ENCODE data around the gene FOXK2.

Gene FOXK2

DNA sequence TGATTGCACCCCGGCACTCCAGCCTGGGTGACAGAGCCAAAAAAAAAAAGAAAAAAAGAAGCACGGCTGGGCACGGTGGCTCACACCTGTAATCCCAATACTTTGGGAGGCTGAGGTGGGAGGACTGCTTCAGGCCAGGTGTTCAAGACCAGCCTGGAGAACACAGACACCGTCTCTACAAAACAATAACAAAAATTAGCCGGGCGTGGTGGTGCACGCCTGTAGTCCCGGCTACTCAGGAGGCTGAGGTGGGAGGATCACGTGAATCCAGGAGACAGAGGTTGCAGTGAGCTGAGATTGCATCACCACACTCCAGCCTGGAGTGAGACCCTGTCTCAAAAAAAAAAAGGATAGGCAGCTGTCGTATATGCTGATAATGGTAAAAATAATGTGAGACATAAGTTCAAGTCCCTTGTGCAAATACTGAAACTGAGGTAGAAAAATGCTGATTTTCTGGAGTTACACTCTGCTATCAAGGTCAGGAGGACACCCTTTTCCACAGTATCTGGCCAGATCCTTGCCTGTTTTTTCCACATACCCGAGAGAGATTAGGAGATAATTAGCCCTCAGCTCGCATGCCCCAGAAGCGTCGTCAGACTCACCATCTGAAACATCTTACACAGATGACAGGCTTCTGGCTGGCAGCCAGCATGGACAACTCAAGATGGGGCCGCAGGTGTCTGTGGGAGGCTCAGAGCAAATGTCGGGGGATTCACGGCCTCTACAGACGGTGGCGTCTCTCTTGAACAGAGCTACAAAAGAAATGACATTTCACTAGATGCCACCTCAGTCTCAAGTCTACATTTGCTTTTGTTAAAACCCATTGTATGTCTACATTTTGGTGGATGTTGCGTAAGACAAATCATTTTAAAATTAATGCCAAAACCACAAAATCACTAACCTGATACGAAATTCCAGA, 91.9 kb downstream of the FOXK2 start:
- no peak for FAIRE-seq

- no peak for FAIRE-seq
Measured at GRCh38 chr17:82613283-82614094, 94.0 kb downstream of the FOXK2 start.

- no peak for FAIRE-seq
Measured at GRCh38 chr17:82614095-82614631, 94.6 kb downstream of the FOXK2 start.

DNA sequence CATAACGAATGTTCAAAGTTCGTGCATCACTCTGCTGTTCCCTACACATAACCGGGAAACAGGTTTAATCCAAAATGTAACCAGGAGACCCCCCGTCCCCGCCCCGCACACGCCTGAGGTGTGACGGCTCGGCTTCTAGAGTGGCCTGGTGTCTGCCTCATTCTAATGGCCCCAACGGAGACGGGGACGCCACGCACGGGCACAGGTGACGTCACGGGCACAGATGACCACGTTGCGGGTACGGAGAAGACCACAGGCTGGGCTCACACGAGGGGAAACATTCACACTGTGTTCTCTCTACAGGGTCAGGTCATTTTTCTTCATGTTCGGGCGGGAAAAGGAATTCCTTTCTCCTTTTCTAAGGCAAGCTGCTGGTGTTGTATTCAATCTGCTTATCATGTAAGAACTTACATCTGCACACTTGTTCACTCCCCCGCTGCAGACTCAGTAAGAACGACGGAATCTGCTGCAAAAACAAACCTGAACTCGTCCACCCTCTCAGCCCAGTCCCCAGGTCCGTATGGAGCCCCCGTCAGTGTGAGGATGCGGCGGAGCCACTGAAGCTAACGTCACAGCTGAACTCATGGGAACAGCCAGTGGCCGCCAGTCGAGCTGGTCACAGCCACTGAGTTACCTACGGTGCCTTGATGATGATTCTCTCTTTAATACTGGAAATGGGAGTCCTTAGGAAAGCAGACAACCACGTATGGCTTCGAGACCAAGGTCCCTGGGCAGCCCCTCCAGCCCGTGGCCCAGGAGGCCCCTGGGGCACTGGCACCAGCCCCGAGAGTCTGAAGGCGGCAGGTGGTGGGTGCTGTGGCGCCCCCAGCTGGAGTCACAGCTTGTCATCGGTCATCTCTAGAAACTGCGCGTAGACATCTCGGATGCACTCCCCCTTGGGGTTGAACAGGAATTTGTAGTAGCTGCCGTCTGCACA, 95.8 kb downstream of the FOXK2 start:
- FAIRE-seq, result no peak

GRCh38 chr17:82616021-82616711, 96.6 kb downstream of the FOXK2 start:
- FAIRE-seq, result no peak

GRCh38 chr17:82619211-82619610, 99.7 kb downstream of the FOXK2 start:
- FAIRE-seq, result no peak

- FAIRE-seq, result no peak
Measured at GRCh38 chr17:82619641-82620040, 100.1 kb downstream of the FOXK2 start.

GRCh38 chr17:82623707-82624106, 104.2 kb downstream of the FOXK2 start:
- FAIRE-seq, result no peak

- no peak for FAIRE-seq
Measured at GRCh38 chr17:82627405-82627804, 107.9 kb downstream of the FOXK2 start.

DNA sequence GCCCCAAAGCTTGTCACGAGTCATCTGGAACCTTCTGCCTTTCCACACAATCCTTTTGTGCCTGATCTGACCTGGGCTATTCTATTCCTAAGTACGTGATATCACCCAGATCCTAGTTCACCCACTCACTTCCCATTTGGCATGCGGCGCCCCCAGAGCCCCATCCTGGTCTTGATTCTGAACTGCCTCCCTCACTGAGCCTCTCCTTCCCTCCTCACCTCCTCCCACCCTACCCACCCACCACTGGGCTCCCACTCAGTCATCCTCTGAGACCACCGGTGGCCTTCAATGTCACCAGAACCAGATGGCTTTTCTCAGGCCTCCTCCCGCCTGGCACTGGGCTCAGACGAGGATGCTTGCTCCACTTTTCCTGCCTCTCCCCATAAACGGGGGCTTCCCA, 110.2 kb downstream of the FOXK2 start:
- FAIRE-seq, result no peak

- FAIRE-seq, result no peak
Measured at GRCh38 chr17:82630212-82630611, 110.7 kb downstream of the FOXK2 start.

DNA sequence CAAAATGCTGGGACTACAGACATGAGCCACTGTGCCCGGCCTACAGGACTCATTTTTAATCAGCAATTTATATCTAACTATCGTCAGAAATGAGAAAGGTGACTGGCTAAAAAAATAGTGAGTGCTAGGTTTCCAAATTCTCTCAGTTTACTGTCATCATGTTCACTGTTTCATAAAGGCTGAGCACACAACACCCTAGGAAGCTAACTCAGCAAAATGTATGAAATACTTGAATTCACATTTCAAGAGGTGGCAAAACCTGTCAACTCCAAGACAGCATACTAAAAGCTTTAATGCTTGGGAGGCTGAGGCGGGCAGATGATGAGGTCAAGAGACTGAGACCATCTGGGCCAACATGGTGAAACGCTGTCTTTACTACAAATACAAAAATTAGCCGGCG, 112.0 kb downstream of the FOXK2 start:
- FAIRE-seq, result no peak

DNA sequence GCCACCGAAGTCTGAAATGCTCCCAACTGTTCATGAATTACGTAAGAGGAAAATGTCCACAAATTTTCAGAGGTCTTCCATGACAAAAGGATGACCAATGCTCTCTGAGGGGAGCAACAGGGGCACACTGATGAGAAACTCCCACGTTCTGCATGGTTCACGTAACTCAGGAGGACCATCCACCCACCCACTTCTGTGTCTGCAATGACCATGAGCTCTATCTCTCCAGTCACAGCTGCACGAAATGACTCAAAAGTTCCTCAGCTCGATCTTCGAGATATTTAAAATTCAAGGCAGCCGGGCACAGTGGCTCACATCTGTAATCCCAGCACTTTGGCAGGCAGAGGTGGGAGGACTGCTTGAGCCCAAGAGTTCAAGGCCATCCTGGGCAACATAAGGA, 112.9 kb downstream of the FOXK2 start:
- FAIRE-seq, result no peak

DNA sequence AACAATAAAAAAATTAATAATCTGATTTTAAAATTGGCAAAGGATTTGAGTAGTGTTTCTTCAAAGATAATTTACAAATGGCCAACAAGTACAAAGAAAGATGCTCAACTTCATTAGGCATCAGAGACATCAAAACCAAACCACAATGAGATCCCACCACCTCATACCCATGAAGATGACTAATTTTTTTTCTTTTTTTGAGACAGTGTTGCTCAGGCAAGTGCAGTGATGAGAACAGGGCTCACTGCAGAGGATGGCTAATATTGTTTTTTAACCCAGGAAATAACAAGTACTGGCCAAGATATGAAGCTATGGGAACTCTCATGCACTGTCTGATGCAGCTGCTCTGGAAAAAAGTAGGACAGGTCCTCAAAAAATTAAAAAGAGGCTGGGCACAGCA, 113.8 kb downstream of the FOXK2 start:
- FAIRE-seq, result no peak

DNA sequence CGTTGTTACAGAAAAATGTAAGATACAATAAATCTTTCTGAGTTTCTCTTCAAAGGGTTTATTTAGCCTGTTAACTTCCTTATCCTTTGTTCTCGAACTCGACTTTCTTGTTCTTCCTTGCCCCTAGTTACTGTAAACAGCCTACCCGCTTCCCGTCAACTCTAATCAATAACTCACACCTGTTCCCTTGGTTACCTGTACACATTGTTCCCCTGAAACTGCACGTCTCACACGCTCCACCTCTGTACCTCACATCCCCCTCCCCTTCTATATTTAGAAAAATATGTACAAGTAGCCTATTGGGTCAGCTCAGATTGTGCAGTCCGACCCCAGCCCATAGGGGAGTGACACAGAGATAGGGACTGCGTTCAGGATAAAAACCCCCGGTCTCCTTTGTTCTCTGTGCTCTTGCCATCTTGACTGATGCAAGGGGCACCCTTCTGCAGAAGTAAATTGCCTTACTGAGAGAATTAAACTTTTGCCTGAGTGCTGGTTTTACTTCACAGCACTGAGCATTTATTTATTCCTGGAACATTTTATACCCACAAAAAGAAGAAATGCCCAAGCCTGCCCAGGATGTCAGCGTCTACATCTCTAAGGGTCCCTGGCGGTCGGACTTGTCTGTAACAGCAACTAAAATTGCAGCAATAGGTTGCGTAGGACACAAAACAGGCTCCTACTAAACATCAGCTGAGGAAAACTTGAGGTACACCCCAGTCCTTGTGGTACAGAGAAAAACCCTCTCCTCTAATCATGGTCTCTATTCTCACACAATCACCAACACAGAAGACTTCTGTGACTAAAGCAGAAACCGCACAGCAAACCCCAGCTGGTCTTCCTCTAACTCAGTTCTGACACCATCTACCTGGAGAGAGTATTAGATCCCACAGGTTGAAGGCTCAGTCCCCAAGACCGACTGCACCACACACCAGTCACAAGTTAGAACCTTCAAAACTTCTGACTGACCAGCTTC, 117.4 kb downstream of the FOXK2 start:
- no peak for FAIRE-seq

- no peak for FAIRE-seq
Measured at GRCh38 chr17:82638183-82638773, 118.7 kb downstream of the FOXK2 start.

DNA sequence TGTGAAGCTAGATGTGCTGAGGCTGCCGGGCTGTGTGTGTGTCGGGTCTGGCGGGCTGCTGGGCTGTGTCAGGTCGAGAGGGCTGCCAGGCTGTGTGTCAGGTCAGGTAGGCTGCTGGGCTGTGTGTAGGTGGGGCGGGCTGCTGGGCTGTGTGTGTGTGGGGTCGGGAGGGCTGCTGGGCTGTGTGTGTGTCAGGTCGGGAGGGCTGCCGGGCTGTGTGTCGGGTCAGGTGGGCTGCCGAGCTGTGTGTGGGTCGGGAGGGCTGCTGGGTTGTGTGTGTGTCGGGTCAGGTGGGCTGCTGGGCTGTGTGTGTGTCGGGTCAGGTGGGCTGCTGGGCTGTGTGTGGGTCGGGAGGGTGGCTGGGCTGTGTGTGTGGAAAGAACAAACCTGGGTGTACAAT, 120.1 kb downstream of the FOXK2 start:
- FAIRE-seq, result no peak

- no peak for FAIRE-seq
Measured at GRCh38 chr17:82640036-82640435, 120.5 kb downstream of the FOXK2 start.

DNA sequence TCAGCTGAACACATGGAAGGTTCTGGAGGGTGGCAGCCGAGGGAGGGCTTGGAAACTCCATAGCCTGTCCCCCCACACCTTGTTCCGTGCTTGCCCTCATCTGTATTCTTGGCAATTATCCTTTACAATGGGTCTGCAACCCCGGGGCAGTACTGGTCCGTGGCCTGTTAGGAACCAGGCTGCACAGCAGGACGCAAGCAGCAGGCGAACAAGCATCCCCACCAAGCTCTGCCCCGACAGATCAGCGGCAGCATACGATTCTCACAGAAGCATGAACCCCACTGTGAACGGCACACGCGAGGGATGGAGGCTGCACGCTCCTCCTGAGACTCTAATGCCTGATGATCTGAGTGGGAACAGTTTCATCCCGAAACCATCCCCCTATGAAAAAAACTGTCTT, 122.5 kb downstream of the FOXK2 start:
- FAIRE-seq, result no peak

DNA sequence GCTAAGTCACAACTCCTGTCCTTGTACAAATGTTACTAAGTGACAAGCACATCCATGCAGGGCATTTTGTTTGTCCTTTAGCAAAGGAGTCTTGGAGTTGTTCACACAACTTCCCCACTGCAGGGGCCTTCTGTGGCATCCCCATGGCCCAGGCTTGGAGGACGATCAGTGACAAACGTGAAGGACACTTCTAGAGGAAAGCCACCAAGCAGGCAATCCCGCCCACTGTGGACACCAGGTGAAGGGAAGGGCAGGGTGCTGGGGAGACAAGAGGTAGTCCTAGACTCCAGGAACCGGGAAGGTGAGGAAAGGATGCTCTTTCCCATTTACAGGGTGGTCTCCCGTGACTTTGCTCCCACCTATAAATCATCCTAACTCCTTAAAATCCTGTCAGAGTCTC, 124.6 kb downstream of the FOXK2 start:
- FAIRE-seq, result no peak

Data from endometrium (tissue), 2 donors.